Neural progenitor cell (in vitro differentiated cells): ENCODE measurements around the gene DIAPH2. TPM values are rescaled to one million over a fixed set of nuclear protein-coding genes. Genes with fewer than 3 reads are reported as not detected.

Experiments
- DNase-seq: peaks from one replicate; pipeline ENCODE4 v3.0.0-alpha.2; 2016; ENCODE audit warnings: low spot score
- H2AFZ ChIP-seq: fragments of 200-600 bp; sonication (generic); replicated peaks from 2 replicates; pipeline ENCODE4 v1.6.1; 2016; ENCODE audit warnings: antibody characterized with exemption
- H3F3A ChIP-seq: fragments of 200-600 bp; sonication (generic); 2 replicates; pipeline ENCODE4 v1.6.1; 2016; ENCODE audit warnings: antibody characterized with exemption, low read depth
- H3K27ac ChIP-seq: fragments of 200-600 bp; sonication (generic); 2 replicates; pipeline ENCODE4 v1.5.1; 2016; ENCODE audit warnings: mild to moderate bottlenecking
- H3K27me3 ChIP-seq: fragments of 200-600 bp; sonication (generic); 2 replicates; pipeline ENCODE4 v1.6.1; 2016; ENCODE audit warnings: mild to moderate bottlenecking, moderate library complexity
- H3K36me3 ChIP-seq: fragments of 200-600 bp; sonication (generic); 2 replicates; pipeline ENCODE4 v1.5.1; 2016
- H3K4me1 ChIP-seq: fragments of 200-600 bp; sonication (generic); 2 replicates; pipeline ENCODE4 v1.6.1; 2016; ENCODE audit warnings: mixed run types
- H3K4me2 ChIP-seq: fragments of 200-600 bp; sonication (generic); 2 replicates; pipeline ENCODE4 v1.6.1; 2016
- H3K4me3 ChIP-seq: fragments of 200-600 bp; sonication (generic); 2 replicates; pipeline ENCODE4 v1.5.1; 2016
- H3K79me2 ChIP-seq: fragments of 200-600 bp; sonication (generic); 2 replicates; pipeline ENCODE4 v1.6.1; 2016; ENCODE audit warnings: low read depth
- H3K9ac ChIP-seq: fragments of 200-600 bp; sonication (generic); 2 replicates; pipeline ENCODE4 v1.6.1; 2016
- H3K9me3 ChIP-seq: fragments of 200-600 bp; sonication (generic); 2 replicates; pipeline ENCODE4 v1.5.1; 2016; ENCODE audit warnings: low read depth
- H4K20me1 ChIP-seq: fragments of 200-600 bp; sonication (generic); 2 replicates; pipeline ENCODE4 v1.6.1; 2016; ENCODE audit warnings: low read depth
- H3K27ac Mint-ChIP-seq: 3 replicates; pipeline ENCODE4 v1.8.0; 2021; ENCODE audit warnings: mixed read lengths
- H3K27me3 Mint-ChIP-seq: 2 replicates; pipeline ENCODE4 v1.8.0; 2022; ENCODE audit warnings: low read depth, mild to moderate bottlenecking, inconsistent platforms, moderate library complexity, mixed read lengths; ENCODE audit not compliant: insufficient read depth
- H3K36me3 Mint-ChIP-seq: 3 replicates; pipeline ENCODE4 v1.8.0; 2021; ENCODE audit warnings: mixed read lengths
- H3K4me1 Mint-ChIP-seq: 3 replicates; pipeline ENCODE4 v1.8.0; 2021; ENCODE audit warnings: mixed read lengths
- H3K4me3 Mint-ChIP-seq: 3 replicates; pipeline ENCODE4 v1.8.0; 2021; ENCODE audit warnings: mild to moderate bottlenecking, moderate library complexity, mixed read lengths
- H3K9me3 Mint-ChIP-seq: 3 replicates; pipeline ENCODE4 v1.8.0; 2020; ENCODE audit warnings: mixed read lengths
- CTCF ChIP-seq: fragments of 200-600 bp; sonication (generic); IDR thresholded peaks from 2 replicates; pipeline ENCODE4 v1.5.1; 2017; ENCODE audit warnings: antibody characterized with exemption, mild to moderate bottlenecking
- EZH2 ChIP-seq: fragments of 200-600 bp; sonication (generic); IDR thresholded peaks from 2 replicates; pipeline ENCODE4 v1.6.1; 2017; ENCODE audit warnings: antibody characterized with exemption, mild to moderate bottlenecking, moderate library complexity
- EZH2phosphoT487 ChIP-seq: fragments of 200-600 bp; sonication (generic); IDR thresholded peaks from 2 replicates; pipeline ENCODE4 v1.6.1; 2017; ENCODE audit warnings: antibody characterized with exemption
- total RNA-seq: library from RNA; depleted of rRNA; stranded (reverse); fragments of >200 nt; gene quantifications from 2 replicates; pipeline ENCODE4 v1.2.3, GENCODE V29; 2015; ENCODE audit warnings: low replicate concordance

The DIAPH2 gene
- total RNA-seq, 1 donor from 2014 or later, result 24.0 TPM

- Histone ChIP-seq H3K9ac (no peak overlapping the region), H3F3A (no peaks in the 10 kb centered on the region), H3K4me3 (no peak overlapping the region), H3K4me1 (no peaks in the 10 kb centered on the region), H3K36me3 (no peaks in the 10 kb centered on the region), H3K27me3 (no peaks in the 10 kb centered on the region), H3K27ac (no peak overlapping the region), H2AFZ (no peak overlapping the region), H4K20me1 (no peaks in the 10 kb centered on the region), H3K4me2 (no peak overlapping the region), H3K9me3 (peaks cover 4% of the 10 kb centered on the region), H3K79me2 (no peaks in the 10 kb centered on the region)
- Mint-ChIP-seq H3K9me3 (no peaks in the 10 kb centered on the region), H3K36me3 (peaks cover 1% of the 10 kb centered on the region), H3K4me3 (no peak overlapping the region), H3K27me3 (no peaks in the 10 kb centered on the region), H3K4me1 (peaks cover 7% of the 10 kb centered on the region), H3K27ac (no peak overlapping the region)
- TF ChIP-seq EZH2, result no peak
- no peak for DNase-seq
Measured at GRCh38 chrX:96889726-96890125, 205.1 kb downstream of the DIAPH2 start.

GRCh38 chrX:96906741-96907140 is 222.1 kb downstream of the DIAPH2 start:
- no peaks in the 10 kb centered on the region for H3K36me3 Mint-ChIP-seq
- Histone ChIP-seq H4K20me1 (no peaks in the 10 kb centered on the region), H3K27me3 (no peaks in the 10 kb centered on the region), H3F3A (no peaks in the 10 kb centered on the region), H3K4me1 (peaks cover 6% of the 10 kb centered on the region), H3K9me3 (no peaks in the 10 kb centered on the region), H3K79me2 (no peaks in the 10 kb centered on the region), H2AFZ (no peak overlapping the region), H3K4me3 (no peak overlapping the region), H3K36me3 (no peaks in the 10 kb centered on the region), H3K4me2 (no peak overlapping the region), H3K9ac (no peak overlapping the region), H3K27ac (no peak overlapping the region)
- H3K27me3 Mint-ChIP-seq, result no peaks in the 10 kb centered on the region
- peaks cover 5% of the 10 kb centered on the region for H3K4me1 Mint-ChIP-seq
- H3K4me3 Mint-ChIP-seq, result no peak overlapping the region
- no peak for TF ChIP-seq CTCF
- TF ChIP-seq EZH2, result no peak
- no peaks in the 10 kb centered on the region for H3K9me3 Mint-ChIP-seq
- DNase-seq, result no peak
- H3K27ac Mint-ChIP-seq, result no peak overlapping the region

- Mint-ChIP-seq H3K27me3 (no peaks in the 10 kb centered on the region), H3K27ac (no peak overlapping the region), H3K9me3 (no peaks in the 10 kb centered on the region), H3K4me1 (peaks cover 5% of the 10 kb centered on the region), H3K4me3 (no peak overlapping the region), H3K36me3 (no peaks in the 10 kb centered on the region)
- TF ChIP-seq EZH2 (no peak), EZH2phosphoT487 (no peak), CTCF (no peak)
- Histone ChIP-seq H3K9me3 (no peaks in the 10 kb centered on the region), H4K20me1 (no peaks in the 10 kb centered on the region), H3K4me2 (no peak overlapping the region), H3K27me3 (no peaks in the 10 kb centered on the region), H2AFZ (no peak overlapping the region), H3K4me3 (no peak overlapping the region), H3K79me2 (no peaks in the 10 kb centered on the region), H3F3A (no peaks in the 10 kb centered on the region), H3K4me1 (peaks cover 6% of the 10 kb centered on the region), H3K9ac (no peak overlapping the region), H3K36me3 (no peaks in the 10 kb centered on the region), H3K27ac (no peak overlapping the region)
- no peak for DNase-seq
Measured at GRCh38 chrX:96907516-96908272, 223.1 kb downstream of the DIAPH2 start.

- no peak overlapping the region for H3K9ac ChIP-seq
- H3K4me3 ChIP-seq, result no peak overlapping the region
- no peaks in the 10 kb centered on the region for H3K36me3 ChIP-seq
- Mint-ChIP-seq H3K27me3 (no peaks in the 10 kb centered on the region), H3K36me3 (no peaks in the 10 kb centered on the region), H3K9me3 (no peaks in the 10 kb centered on the region), H3K27ac (no peak overlapping the region), H3K4me3 (no peak overlapping the region), H3K4me1 (peaks cover 5% of the 10 kb centered on the region)
- no peak overlapping the region for H3K27ac ChIP-seq
- no peak overlapping the region for H3K4me2 ChIP-seq
- H4K20me1 ChIP-seq, result no peaks in the 10 kb centered on the region
- no peaks in the 10 kb centered on the region for H3F3A ChIP-seq
- H3K9me3 ChIP-seq, result no peaks in the 10 kb centered on the region
- TF ChIP-seq CTCF, result no peak
- TF ChIP-seq EZH2phosphoT487, result no peak
- TF ChIP-seq EZH2, result no peak
- no peaks in the 10 kb centered on the region for H3K27me3 ChIP-seq
- no peaks in the 10 kb centered on the region for H3K79me2 ChIP-seq
- H2AFZ ChIP-seq, result peak overlapping the region; percentile 48
- DNase-seq, result no peak
- H3K4me1 ChIP-seq, result peaks cover 6% of the 10 kb centered on the region
Measured at GRCh38 chrX:96909291-96909690, 224.6 kb downstream of the DIAPH2 start.
